Measurements from ENCODE around the gene TAS2R16. TPM values are rescaled to one million over a fixed set of nuclear protein-coding genes. Genes with fewer than 3 reads are reported as not detected.

TAS2R16 gene
- total RNA-seq, result not detected

GRCh38 chr7:122995600-122995999 is at the start of gene TAS2R16:
Gene TAS2R16, minus strand, starts transcription at chr7:122995700. Its CDS starts 66 bp downstream, at chr7:122995634.
- CTCF ChIA-PET, result no interaction called here
- H3K9me3 Mint-ChIP-seq, result peaks cover 6% of the 10 kb centered on the region
- H3K36me3 Mint-ChIP-seq (ENCODE audit: low read depth), result no peaks in the 10 kb centered on the region

DNA sequence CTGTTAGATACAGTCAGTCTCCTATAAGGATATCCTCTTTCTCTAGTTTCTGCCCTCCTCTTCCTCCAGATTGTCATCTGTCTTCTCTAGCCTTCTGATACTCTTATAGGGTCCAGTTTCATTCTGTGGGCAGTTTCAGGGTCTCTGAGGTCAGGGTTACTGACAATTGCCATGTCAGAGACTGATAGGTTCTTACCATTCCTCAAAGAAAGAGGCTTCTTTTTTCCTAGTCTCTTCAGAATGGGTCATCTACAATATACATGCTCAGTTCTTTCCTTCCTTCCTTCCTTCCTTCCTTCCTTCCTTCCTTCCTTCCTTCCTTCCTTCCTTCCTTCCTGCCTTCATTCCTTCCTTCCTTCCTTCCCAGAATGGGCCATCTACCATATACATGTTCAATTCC is 48.1 kb upstream of the TAS2R16 start:
- no peak for DNase-seq
- Mint-ChIP-seq H3K4me1 (no peaks in the 10 kb centered on the region), H3K27me3 (no peaks in the 10 kb centered on the region), H3K36me3 (ENCODE audit: low read depth) (no peaks in the 10 kb centered on the region), H3K4me3 (no peak overlapping the region), H3K27ac (no peak overlapping the region), H3K9me3 (peaks cover 8% of the 10 kb centered on the region)
- POLR2A ChIA-PET, result no interaction called here
- CTCF ChIA-PET, result no interaction called here

More at GRCh38 chr7:122995600-122995999, at the start of gene TAS2R16:
- H3K27me3 Mint-ChIP-seq, result no peaks in the 10 kb centered on the region
- no peaks in the 10 kb centered on the region for H3K4me1 Mint-ChIP-seq
- H3K27ac Mint-ChIP-seq, result no peak within 1 kb of the TSS
- DNase-seq, result no peak
- no peak within 1 kb of the TSS for H3K4me3 Mint-ChIP-seq
- POLR2A ChIA-PET, result no interaction called here

DNA sequence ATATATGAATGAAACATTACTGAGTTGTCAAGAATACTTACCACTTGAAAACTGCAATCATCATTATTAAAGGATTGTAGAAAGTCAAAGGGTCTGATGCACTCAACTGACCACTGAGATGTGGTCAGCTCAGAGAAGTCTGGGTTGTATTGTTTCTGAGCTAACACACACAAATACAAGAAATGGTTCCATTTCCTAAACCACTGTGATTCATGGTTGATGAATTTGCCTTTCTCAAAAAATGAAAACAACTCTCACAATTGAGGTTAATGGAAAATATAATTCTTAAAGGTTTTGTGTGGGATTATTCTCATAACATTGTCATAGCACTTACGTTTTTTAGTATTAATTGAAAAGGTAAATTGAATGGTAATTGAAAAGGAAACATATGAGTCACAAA is 45.6 kb upstream of the TAS2R16 start:
- Mint-ChIP-seq H3K4me3 (no peak overlapping the region), H3K9me3 (peaks cover 2% of the 10 kb centered on the region), H3K36me3 (ENCODE audit: low read depth) (no peaks in the 10 kb centered on the region), H3K27ac (no peak overlapping the region), H3K27me3 (no peaks in the 10 kb centered on the region), H3K4me1 (no peaks in the 10 kb centered on the region)
- CTCF ChIA-PET, result no interaction called here
- DNase-seq, result no peak
- POLR2A ChIA-PET, result no interaction called here

GRCh38 chr7:123039269-123039668 is 43.8 kb upstream of the TAS2R16 start:
- Mint-ChIP-seq H3K4me3 (no peak overlapping the region), H3K36me3 (ENCODE audit: low read depth) (no peaks in the 10 kb centered on the region), H3K9me3 (peaks cover under 1% of the 10 kb centered on the region), H3K27me3 (no peaks in the 10 kb centered on the region), H3K4me1 (no peaks in the 10 kb centered on the region), H3K27ac (no peak overlapping the region)
- POLR2A ChIA-PET, result no interaction called here
- CTCF ChIA-PET, result no interaction called here
- no peak for DNase-seq

- Mint-ChIP-seq H3K9me3 (peaks cover 12% of the 10 kb centered on the region), H3K4me1 (no peaks in the 10 kb centered on the region), H3K27ac (no peak overlapping the region), H3K27me3 (no peaks in the 10 kb centered on the region), H3K36me3 (ENCODE audit: low read depth) (no peaks in the 10 kb centered on the region), H3K4me3 (no peak overlapping the region)
- DNase-seq, result no peak
- POLR2A ChIA-PET, result no interaction called here
- CTCF ChIA-PET, result no interaction called here
Observed at GRCh38 chr7:123034106-123034505, 38.6 kb upstream of the TAS2R16 start.

DNA sequence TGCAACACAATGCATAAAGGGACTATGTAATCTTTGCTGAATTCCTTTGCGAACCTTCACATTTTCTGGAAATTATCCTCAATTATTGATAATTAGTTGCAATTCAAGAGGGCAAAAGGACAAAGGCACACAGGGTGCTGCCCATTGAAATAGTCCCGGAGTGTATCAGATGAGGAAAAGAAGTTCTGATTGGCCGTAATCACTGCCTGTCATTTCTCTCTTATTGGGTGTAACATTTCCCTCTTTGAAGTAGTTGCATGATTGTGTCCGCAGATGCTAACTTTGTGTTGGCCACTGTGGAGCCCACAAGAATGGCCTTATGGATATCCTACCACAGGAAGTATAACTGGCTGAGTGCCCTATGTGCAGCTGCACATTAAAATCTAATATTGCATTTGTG is 35.1 kb upstream of the TAS2R16 start:
- Mint-ChIP-seq H3K4me1 (no peaks in the 10 kb centered on the region), H3K9me3 (peaks cover 14% of the 10 kb centered on the region), H3K27me3 (no peaks in the 10 kb centered on the region), H3K27ac (no peak overlapping the region), H3K36me3 (ENCODE audit: low read depth) (no peaks in the 10 kb centered on the region), H3K4me3 (no peak overlapping the region)
- ChIA-PET CTCF (no interaction called here), POLR2A (no interaction called here)
- DNase-seq, result no peak

DNA sequence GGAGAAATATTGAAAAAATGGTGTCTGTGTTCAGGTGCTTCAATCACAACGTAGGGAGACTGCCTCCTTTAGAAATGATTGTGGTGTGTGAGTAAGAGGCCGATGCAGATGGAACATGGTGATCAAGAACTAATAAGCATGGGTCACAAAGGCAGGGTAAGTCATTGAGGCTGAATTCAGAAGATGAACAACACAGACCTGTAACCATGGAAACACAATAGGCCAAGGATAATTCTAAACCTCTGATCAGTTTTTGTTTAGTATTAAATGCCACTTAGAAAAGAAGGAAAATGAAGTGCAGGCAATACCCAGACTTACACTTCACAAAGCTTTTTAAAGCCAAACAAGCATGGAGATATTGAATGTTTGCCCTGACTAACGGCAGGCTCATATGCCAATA is 32.8 kb upstream of the TAS2R16 start:
- CTCF ChIA-PET, result no interaction called here
- Mint-ChIP-seq H3K9me3 (peaks cover 9% of the 10 kb centered on the region), H3K36me3 (ENCODE audit: low read depth) (no peaks in the 10 kb centered on the region), H3K4me1 (no peaks in the 10 kb centered on the region), H3K4me3 (no peak overlapping the region), H3K27me3 (no peaks in the 10 kb centered on the region), H3K27ac (no peak overlapping the region)
- POLR2A ChIA-PET, result no interaction called here
- DNase-seq, result no peak

DNA sequence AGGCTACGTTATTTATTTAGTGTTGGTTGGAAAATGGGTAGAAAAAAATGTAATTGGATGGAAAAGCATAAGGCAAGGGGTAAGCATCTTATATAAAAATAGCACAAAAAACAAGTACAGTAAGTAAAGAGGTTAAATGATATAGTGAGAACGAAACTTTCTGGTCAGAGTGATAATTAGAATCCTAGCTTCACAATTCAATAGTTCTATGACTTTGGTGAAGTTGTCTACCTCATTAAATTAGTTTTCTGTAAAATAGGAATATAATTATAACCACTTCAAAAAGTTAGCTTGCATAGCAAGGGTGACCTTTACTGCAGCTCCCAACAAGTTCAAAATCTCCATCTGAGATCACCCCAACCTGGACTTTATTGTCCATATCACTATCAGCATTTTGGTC is 30.8 kb upstream of the TAS2R16 start:
- Mint-ChIP-seq H3K27me3 (no peaks in the 10 kb centered on the region), H3K9me3 (peaks cover 8% of the 10 kb centered on the region), H3K4me1 (no peaks in the 10 kb centered on the region), H3K4me3 (no peak overlapping the region), H3K36me3 (ENCODE audit: low read depth) (no peaks in the 10 kb centered on the region), H3K27ac (no peak overlapping the region)
- no peak for DNase-seq
- CTCF ChIA-PET, result no interaction called here
- POLR2A ChIA-PET, result no interaction called here

DNA sequence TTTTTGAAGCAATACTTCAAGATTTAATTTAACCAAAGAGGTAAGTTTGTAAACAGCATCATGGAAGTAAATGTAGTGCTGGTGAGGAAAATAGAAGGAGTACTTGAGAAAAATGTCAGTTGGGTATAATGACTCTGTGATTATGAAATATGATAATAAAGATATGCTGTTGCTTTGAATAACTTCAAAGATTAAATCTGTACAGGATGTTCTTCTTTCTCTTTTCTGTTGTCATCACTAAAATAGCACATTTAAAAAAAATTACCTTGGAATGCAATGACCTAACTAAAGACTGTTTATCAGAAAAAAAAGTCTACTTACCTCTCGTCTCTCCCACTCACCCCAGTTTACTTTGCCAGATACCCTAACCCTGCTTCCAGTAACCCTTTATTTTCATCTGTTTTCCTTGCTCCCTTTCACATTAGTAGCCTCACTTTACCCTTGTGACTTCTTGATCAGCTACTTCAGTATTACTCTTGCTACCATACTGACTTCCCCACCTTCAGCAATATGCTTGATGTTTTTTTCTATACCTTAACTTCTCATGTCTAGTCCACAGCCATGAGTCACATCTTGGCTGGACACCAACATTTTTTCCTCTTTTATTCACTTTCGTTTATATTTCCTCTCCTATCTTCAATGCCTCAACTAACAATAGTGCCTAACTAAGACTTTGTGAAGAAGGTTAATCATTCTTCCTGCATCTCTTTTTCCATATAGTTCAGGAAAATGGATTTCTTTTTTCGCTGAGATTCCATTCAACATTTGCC is 29.7 kb upstream of the TAS2R16 start:
- ChIA-PET CTCF (no interaction called here), POLR2A (no interaction called here)
- no peak for DNase-seq
- Mint-ChIP-seq H3K4me3 (no peak overlapping the region), H3K36me3 (ENCODE audit: low read depth) (no peaks in the 10 kb centered on the region), H3K27me3 (no peaks in the 10 kb centered on the region), H3K9me3 (peaks cover 10% of the 10 kb centered on the region), H3K4me1 (no peaks in the 10 kb centered on the region), H3K27ac (no peak overlapping the region)

DNA sequence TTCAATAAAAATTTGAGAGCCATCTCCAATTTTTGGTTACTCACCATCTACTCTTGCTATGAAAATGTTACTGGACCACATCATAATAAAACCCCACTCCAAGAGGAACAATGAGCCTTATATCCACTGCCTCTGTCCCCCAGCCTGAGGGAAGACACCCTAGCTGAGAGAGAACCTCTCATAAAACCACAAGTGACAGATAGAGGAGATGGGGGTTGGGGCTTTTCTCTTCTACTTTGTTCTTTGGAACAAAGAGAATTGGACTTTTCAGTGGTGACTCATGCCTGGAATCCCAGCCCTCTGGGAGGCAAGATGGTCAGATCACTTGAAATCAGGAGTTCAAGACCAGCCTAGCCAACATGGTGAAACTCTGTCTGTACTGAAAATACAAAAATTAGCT is 27.6 kb upstream of the TAS2R16 start:
- no peaks in the 10 kb centered on the region for H3K27me3 Mint-ChIP-seq
- H3K36me3 Mint-ChIP-seq (ENCODE audit: low read depth), result no peaks in the 10 kb centered on the region
- H3K9me3 Mint-ChIP-seq, result peaks cover 12% of the 10 kb centered on the region
- no peak overlapping the region for H3K27ac Mint-ChIP-seq
- ChIA-PET CTCF (no interaction called here), POLR2A (no interaction called here)
- H3K4me1 Mint-ChIP-seq, result no peaks in the 10 kb centered on the region
- H3K4me3 Mint-ChIP-seq, result no peak overlapping the region
- no peak for DNase-seq

GRCh38 chr7:123022576-123022975 is 27.1 kb upstream of the TAS2R16 start:
- POLR2A ChIA-PET, result no interaction called here
- Mint-ChIP-seq H3K4me3 (no peak overlapping the region), H3K9me3 (peaks cover 12% of the 10 kb centered on the region), H3K27ac (no peak overlapping the region), H3K36me3 (ENCODE audit: low read depth) (no peaks in the 10 kb centered on the region), H3K4me1 (no peaks in the 10 kb centered on the region), H3K27me3 (no peaks in the 10 kb centered on the region)
- CTCF ChIA-PET, result no interaction called here
- no peak for DNase-seq

DNA sequence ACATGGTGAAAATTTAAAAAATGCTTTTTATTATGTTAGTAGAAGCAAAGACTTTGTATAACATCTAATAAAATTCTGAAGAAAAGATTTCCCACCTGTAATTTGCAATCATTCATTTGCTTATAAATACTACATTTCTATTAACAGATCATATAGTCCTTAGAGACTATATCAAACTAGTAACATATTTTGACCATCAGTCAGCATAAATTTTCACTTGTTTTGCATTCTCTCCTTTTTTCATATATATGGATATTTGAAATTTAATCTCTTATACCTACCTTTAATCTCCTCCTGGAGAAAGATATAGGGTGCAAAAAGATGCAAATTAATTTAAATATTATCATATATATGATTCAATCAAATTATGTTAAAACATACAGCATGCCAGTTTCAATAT is 16.9 kb upstream of the TAS2R16 start:
- no peak for DNase-seq
- POLR2A ChIA-PET, result no interaction called here
- H3K27me3 Mint-ChIP-seq, result no peaks in the 10 kb centered on the region
- H3K36me3 Mint-ChIP-seq (ENCODE audit: low read depth), result no peaks in the 10 kb centered on the region
- no peaks in the 10 kb centered on the region for H3K4me1 Mint-ChIP-seq
- no peak overlapping the region for H3K4me3 Mint-ChIP-seq
- H3K27ac Mint-ChIP-seq, result no peak overlapping the region
- peaks cover 5% of the 10 kb centered on the region for H3K9me3 Mint-ChIP-seq
- CTCF ChIA-PET, result no interaction called here

GRCh38 chr7:123011766-123012369 is 16.4 kb upstream of the TAS2R16 start:
- Mint-ChIP-seq H3K4me1 (no peaks in the 10 kb centered on the region), H3K36me3 (ENCODE audit: low read depth) (no peaks in the 10 kb centered on the region), H3K27me3 (no peaks in the 10 kb centered on the region), H3K4me3 (no peak overlapping the region), H3K27ac (no peak overlapping the region), H3K9me3 (peaks cover 5% of the 10 kb centered on the region)
- POLR2A ChIA-PET, result no interaction called here
- CTCF ChIA-PET, result no interaction called here
- no peak for DNase-seq

DNA sequence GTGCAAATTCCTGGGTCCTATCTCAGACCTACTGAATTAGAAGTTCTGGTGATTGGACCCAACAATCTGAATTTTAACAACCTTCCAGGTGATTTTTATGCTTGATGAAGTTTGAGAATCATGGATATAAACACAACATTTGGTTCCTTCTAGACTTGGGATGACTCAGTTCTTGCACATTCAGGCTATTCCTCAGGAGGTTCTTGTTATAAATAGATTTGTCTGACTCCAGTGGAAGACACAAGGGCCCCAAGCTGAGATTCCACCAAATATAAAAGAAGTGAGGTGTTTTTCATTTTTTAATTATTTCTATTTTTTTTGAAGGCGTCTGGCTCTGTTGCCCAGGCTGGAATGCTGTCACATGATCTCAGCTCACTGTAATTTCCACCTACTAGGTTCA is 9.4 kb upstream of the TAS2R16 start:
- no peak overlapping the region for H3K4me3 Mint-ChIP-seq
- H3K9me3 Mint-ChIP-seq, result peaks cover 6% of the 10 kb centered on the region
- POLR2A ChIA-PET, result no interaction called here
- CTCF ChIA-PET, result no interaction called here
- H3K4me1 Mint-ChIP-seq, result no peaks in the 10 kb centered on the region
- H3K27me3 Mint-ChIP-seq, result no peaks in the 10 kb centered on the region
- no peak overlapping the region for H3K27ac Mint-ChIP-seq
- no peaks in the 10 kb centered on the region for H3K36me3 Mint-ChIP-seq (ENCODE audit: low read depth)
- DNase-seq, result no peak

Measured in activated CD4-positive, alpha-beta memory T cell treated with anti-CD3 and anti-CD28 coated beads, Interleukin-2, amount 10 ng/mL, durations not matched to agents 7 days and 5 days (primary cell).